ENCODE results near the gene PTPRG.

GRCh38 chr3:61734749-61735686 is 173.6 kb downstream of the PTPRG start:
- TF ChIP-seq REST (IDR thresholded peaks at IDR 0.05; ENCODE audit: insufficient read depth in 1 of 2, low read depth in 2 of 2, low read length in 2 of 2) (no peak), POLR2AphosphoS5 (IDR thresholded peaks at IDR 0.05; ENCODE audit: low read depth, low read length) (no peak), SIN3A (IDR thresholded peaks at IDR 0.05; ENCODE audit: borderline replicate concordance, insufficient read depth, low read length) (no peak)

Data from PFSK-1 (cell line).